CD14-positive monocyte (primary cell): Measurements from ENCODE around the gene FLT3LG. TPM values are rescaled to one million over a fixed set of nuclear protein-coding genes. Genes with fewer than 3 reads are reported as not detected.

Experiments
- DNase-seq, 3 donors: peaks; one replicate each; pipeline ENCODE4 v3.0.0-alpha.2; 2011 to 2022
- H2AFZ ChIP-seq: 2 replicates; pipeline ENCODE4 v1.6.0; 2012; ENCODE audit warnings: mild to moderate bottlenecking, low read depth, low read length, inconsistent platforms; ENCODE audit not compliant: insufficient read depth, poor library complexity, severe bottlenecking
- H3K27ac ChIP-seq, 2 donors: 1 replicate in 1 of 2; 2 replicates in 1 of 2; pipeline ENCODE4 v1.5.1; 2012 to 2013; ENCODE audit warnings: low read length in 2 of 2, control low read depth in 1 of 2, inconsistent platforms in 1 of 2, low read depth in 1 of 2, mild to moderate bottlenecking in 1 of 2
- H3K27me3 ChIP-seq, 2 donors: one replicate each; pipeline versions ENCODE4 v1.6.0 to v1.6.1; 2011 to 2013; ENCODE audit warnings: low read length in 2 of 2; ENCODE audit not compliant: control insufficient read depth in 2 of 2, insufficient read depth in 2 of 2
- H3K36me3 ChIP-seq, 2 donors: replicated peaks in 1 of 2; 1 replicate in 1 of 2; 2 replicates in 1 of 2; pipeline versions ENCODE4 v1.5.1 to v1.6.1; 2012 to 2013; ENCODE audit warnings: low read length in 2 of 2, control low read depth in 1 of 2, inconsistent platforms in 1 of 2, mild to moderate bottlenecking in 1 of 2; ENCODE audit not compliant: insufficient read depth in 2 of 2, control insufficient read depth in 1 of 2
- H3K4me1 ChIP-seq, 2 donors: 1 replicate in 1 of 2; 2 replicates in 1 of 2; pipeline versions ENCODE4 v1.5.1 to v1.6.1; 2012 to 2013; ENCODE audit warnings: low read length in 2 of 2, control low read depth in 1 of 2, inconsistent platforms in 1 of 2, mild to moderate bottlenecking in 1 of 2, moderate library complexity in 1 of 2; ENCODE audit not compliant: insufficient read depth in 2 of 2, control insufficient read depth in 1 of 2
- H3K4me2 ChIP-seq: replicated peaks from 2 replicates; pipeline ENCODE3; 2012; ENCODE audit warnings: low read length, moderate library complexity, mild to moderate bottlenecking; ENCODE audit not compliant: poor library complexity, severe bottlenecking; ENCODE audit errors: extremely low read depth
- H3K4me3 ChIP-seq, 3 experiments: fragments of 200-600 bp in 1 of 3; sonication (generic) in 1 of 3; replicated peaks in 1 of 3; 1 replicate in 2 of 3; 2 replicates in 1 of 3; pipeline ENCODE4 v1.5.1; 2011 to 2013; ENCODE audit warnings: low read length in 3 of 3, mild to moderate bottlenecking in 3 of 3, control low read depth in 2 of 3, low read depth in 2 of 3, inconsistent platforms in 1 of 3, moderate library complexity in 1 of 3
- H3K79me2 ChIP-seq: 2 replicates; pipeline ENCODE4 v1.6.0; 2012; ENCODE audit warnings: mild to moderate bottlenecking, control low read depth, inconsistent platforms, low read length, moderate library complexity; ENCODE audit not compliant: insufficient read depth
- H3K9ac ChIP-seq: 2 replicates; pipeline ENCODE4 v1.6.0; 2017; ENCODE audit warnings: low read length, mild to moderate bottlenecking; ENCODE audit not compliant: insufficient read depth, poor library complexity, severe bottlenecking
- H3K9me3 ChIP-seq, 2 donors: replicated peaks in 1 of 2; 1 replicate in 1 of 2; 2 replicates in 1 of 2; pipeline versions ENCODE4 v1.5.1 to v1.6.1; 2012 to 2013; ENCODE audit warnings: low read length in 2 of 2, control low read depth in 1 of 2; ENCODE audit not compliant: control insufficient read depth in 1 of 2, insufficient read depth in 1 of 2
- H4K20me1 ChIP-seq: 2 replicates; pipeline ENCODE4 v1.6.0; 2012; ENCODE audit warnings: mild to moderate bottlenecking, low read length, control low read depth, moderate library complexity; ENCODE audit not compliant: insufficient read depth
- H3K27ac Mint-ChIP-seq, 7 donors: one replicate each; pipeline ENCODE4 v1.8.0; 2020; ENCODE audit warnings: mild to moderate bottlenecking in 7 of 7, mixed read lengths in 7 of 7, moderate library complexity in 6 of 7, inconsistent platforms in 2 of 7
- H3K27me3 Mint-ChIP-seq, 3 donors: one replicate each; pipeline ENCODE4 v1.8.0; 2021 to 2022; ENCODE audit warnings: low read depth in 3 of 3, mild to moderate bottlenecking in 3 of 3, mixed read lengths in 3 of 3, moderate library complexity in 3 of 3, inconsistent platforms in 1 of 3
- H3K36me3 Mint-ChIP-seq, 2 donors: one replicate each; pipeline ENCODE4 v1.8.0; 2020; ENCODE audit warnings: mixed read lengths in 2 of 2, inconsistent platforms in 1 of 2, mild to moderate bottlenecking in 1 of 2
- H3K4me1 Mint-ChIP-seq: one replicate; pipeline ENCODE4 v1.8.0; 2020; ENCODE audit warnings: mild to moderate bottlenecking, mixed read lengths
- H3K4me3 Mint-ChIP-seq, 2 donors: one replicate each; pipeline ENCODE4 v1.8.0; 2020; ENCODE audit warnings: mild to moderate bottlenecking in 2 of 2, mixed read lengths in 2 of 2, moderate library complexity in 1 of 2
- H3K9me3 Mint-ChIP-seq, 7 donors: one replicate each; pipeline ENCODE4 v1.8.0; 2020 to 2022; ENCODE audit warnings: mixed read lengths in 7 of 7, mild to moderate bottlenecking in 6 of 7, moderate library complexity in 6 of 7, inconsistent platforms in 2 of 7
- WGBS: methylation state at CpG from one replicate; pipeline ENCODE4 v1.1.5; 2013; ENCODE audit warnings: missing lambda C conversion rate; ENCODE audit not compliant: insufficient coverage; 5-methylcytosine and 5-hydroxymethylcytosine counted together
- intact Hi-C, 2 donors: fragments of 100-400 bp; cut with micrococcal nuclease; formaldehyde crosslinking; loops; one replicate each; pipeline versions ENCODE4 v1.15.0 to v1.15.1; 2023
- polyA plus RNA-seq, 3 donors: library from polyadenylated mRNA; depleted of rRNA in 1 of 3; unstranded in 2 of 3; stranded (reverse) in 1 of 3; fragments of 300-500 nt in 2 of 3; fragments of >200 nt in 1 of 3; fragmentation: Illumina TruSeq in 2 of 3; gene quantifications; 1 replicate in 2 of 3; 2 replicates in 1 of 3; pipeline ENCODE4 v1.2.3, GENCODE V29; 2012 to 2021
- TF ChIP-seq, protein P1 (sequence below): fragments of 200-600 bp; IDR thresholded peaks from one replicate; pipeline ENCODE4 v1.8.0; 2022; ENCODE audit warnings: antibody characterized with exemption, mild to moderate bottlenecking

Gene FLT3LG
- polyA plus RNA-seq, 3 donors: 5.0 to 13.8 (median 6.9) TPM

- H3K27me3 Mint-ChIP-seq: peaks cover 0 to 19% (median 13%) of the 10 kb centered on the region in 3 donors
- peaks cover 56 to 69% of the 10 kb centered on the region in 2 donors for H3K36me3 ChIP-seq
These were observed 50.9 kb downstream of the FLT3LG start for GRCh38 chr19:49524812-49525455.

GRCh38 chr19:49528211-49528771, 54.3 kb downstream of the FLT3LG start:
- H2AFZ ChIP-seq: peak overlapping the region; percentile 5
- WGBS: 66% methylated on average over 17 of the region's 25 CpGs
- H3K9me3 ChIP-seq: no peaks in the 10 kb centered on the region
- peaks cover 19% of the 10 kb centered on the region for H3K4me1 Mint-ChIP-seq
- peaks cover 14 to 20% of the 10 kb centered on the region in 2 donors for H3K4me1 ChIP-seq
- peaks cover 62 to 87% of the 10 kb centered on the region in 2 donors for H3K36me3 Mint-ChIP-seq
- H3K27ac ChIP-seq: no peak overlapping the region
- DNase-seq: no peak
- H3K4me3 ChIP-seq: peak overlapping the region in 1 of 3 experiments; percentile 65
- H3K9ac ChIP-seq: no peak overlapping the region
- TF ChIP-seq, protein P1, sequence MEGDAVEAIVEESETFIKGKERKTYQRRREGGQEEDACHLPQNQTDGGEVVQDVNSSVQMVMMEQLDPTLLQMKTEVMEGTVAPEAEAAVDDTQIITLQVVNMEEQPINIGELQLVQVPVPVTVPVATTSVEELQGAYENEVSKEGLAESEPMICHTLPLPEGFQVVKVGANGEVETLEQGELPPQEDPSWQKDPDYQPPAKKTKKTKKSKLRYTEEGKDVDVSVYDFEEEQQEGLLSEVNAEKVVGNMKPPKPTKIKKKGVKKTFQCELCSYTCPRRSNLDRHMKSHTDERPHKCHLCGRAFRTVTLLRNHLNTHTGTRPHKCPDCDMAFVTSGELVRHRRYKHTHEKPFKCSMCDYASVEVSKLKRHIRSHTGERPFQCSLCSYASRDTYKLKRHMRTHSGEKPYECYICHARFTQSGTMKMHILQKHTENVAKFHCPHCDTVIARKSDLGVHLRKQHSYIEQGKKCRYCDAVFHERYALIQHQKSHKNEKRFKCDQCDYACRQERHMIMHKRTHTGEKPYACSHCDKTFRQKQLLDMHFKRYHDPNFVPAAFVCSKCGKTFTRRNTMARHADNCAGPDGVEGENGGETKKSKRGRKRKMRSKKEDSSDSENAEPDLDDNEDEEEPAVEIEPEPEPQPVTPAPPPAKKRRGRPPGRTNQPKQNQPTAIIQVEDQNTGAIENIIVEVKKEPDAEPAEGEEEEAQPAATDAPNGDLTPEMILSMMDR: no peak
- H3K79me2 ChIP-seq: no peaks in the 10 kb centered on the region
- H3K27me3 ChIP-seq: no peaks in the 10 kb centered on the region
- intact Hi-C loops: no loop called here
- H3K4me3 Mint-ChIP-seq: peak overlapping the region; percentile 62 to 82
- H3K9me3 Mint-ChIP-seq: peaks cover 0 to 5% (median 0%) of the 10 kb centered on the region in 7 donors
- H4K20me1 ChIP-seq: peaks cover 53% of the 10 kb centered on the region
- H3K27me3 Mint-ChIP-seq: peaks cover 2 to 33% (median 16%) of the 10 kb centered on the region in 3 donors
- H3K36me3 ChIP-seq: peaks cover 50 to 65% of the 10 kb centered on the region in 2 donors
- peak overlapping the region in 2 of 7 donors; percentile 9 to 46 for H3K27ac Mint-ChIP-seq
- H3K4me2 ChIP-seq: peak overlapping the region; percentile 75

More at GRCh38 chr19:49524812-49525455, 50.9 kb downstream of the FLT3LG start:
- H3K4me3 ChIP-seq: no peak overlapping the region
- peaks cover 58% of the 10 kb centered on the region for H4K20me1 ChIP-seq
- Mint-ChIP-seq H3K9me3 (peaks cover 0 to 5% (median 0%) of the 10 kb centered on the region in 7 donors), H3K36me3 (peaks cover 58 to 86% of the 10 kb centered on the region in 2 donors), H3K4me3 (no peak overlapping the region), H3K27ac (no peak overlapping the region), H3K4me1 (peaks cover 17% of the 10 kb centered on the region)
- no peak overlapping the region for H3K4me2 ChIP-seq
- intact Hi-C loops: no loop called here
- peaks cover 8% of the 10 kb centered on the region for H3K79me2 ChIP-seq
- H3K27me3 ChIP-seq: no peaks in the 10 kb centered on the region
- TF ChIP-seq, protein P1: no peak
- no peaks in the 10 kb centered on the region for H3K9me3 ChIP-seq
- peaks cover 8 to 14% of the 10 kb centered on the region in 2 donors for H3K4me1 ChIP-seq
- no peak overlapping the region for H3K27ac ChIP-seq
- no peak overlapping the region for H3K9ac ChIP-seq
- DNase-seq: no peak
- 94% methylated on average over 16 of the region's 22 CpGs for WGBS
- H2AFZ ChIP-seq: no peak overlapping the region
